Spleen (tissue), 7 donors: ENCODE data around the gene GPBP1.

Source experiments
- POLR2A ChIP-seq, 3 donors: fragments of 450-650 bp; IDR thresholded peaks; one replicate each; pipeline ENCODE4 v1.5.1; 2017; ENCODE audit warnings: antibody characterized with exemption in 3 of 3, mild to moderate bottlenecking in 1 of 3
- TF ChIP-seq, protein P1 (sequence below), 11 experiments: fragments of 200-600 bp in 7 of 11; fragments of 450-650 bp in 4 of 11; sonication (generic) in 4 of 11; IDR thresholded peaks in 8 of 11; conservative IDR thresholded peaks in 3 of 11; 1 replicate in 7 of 11; 2 replicates in 4 of 11; pipeline versions ENCODE4 v1.4.0 to v1.8.0; 2016 to 2021; ENCODE audit warnings: antibody characterized with exemption in 11 of 11, inconsistent platforms in 4 of 11, mild to moderate bottlenecking in 1 of 11
- donor health status: DM: no; HTN: no; CAD: no; lungs with moderate emphysema.
- donor health status: DM: no; HTN: no; CAD: no.
- donor health status: DM: no; HTN: no; CAD: no.

GRCh38 chr5:57176350-57176857, 2.5 kb downstream of the GPBP1 start:
- TF ChIP-seq, protein P1, sequence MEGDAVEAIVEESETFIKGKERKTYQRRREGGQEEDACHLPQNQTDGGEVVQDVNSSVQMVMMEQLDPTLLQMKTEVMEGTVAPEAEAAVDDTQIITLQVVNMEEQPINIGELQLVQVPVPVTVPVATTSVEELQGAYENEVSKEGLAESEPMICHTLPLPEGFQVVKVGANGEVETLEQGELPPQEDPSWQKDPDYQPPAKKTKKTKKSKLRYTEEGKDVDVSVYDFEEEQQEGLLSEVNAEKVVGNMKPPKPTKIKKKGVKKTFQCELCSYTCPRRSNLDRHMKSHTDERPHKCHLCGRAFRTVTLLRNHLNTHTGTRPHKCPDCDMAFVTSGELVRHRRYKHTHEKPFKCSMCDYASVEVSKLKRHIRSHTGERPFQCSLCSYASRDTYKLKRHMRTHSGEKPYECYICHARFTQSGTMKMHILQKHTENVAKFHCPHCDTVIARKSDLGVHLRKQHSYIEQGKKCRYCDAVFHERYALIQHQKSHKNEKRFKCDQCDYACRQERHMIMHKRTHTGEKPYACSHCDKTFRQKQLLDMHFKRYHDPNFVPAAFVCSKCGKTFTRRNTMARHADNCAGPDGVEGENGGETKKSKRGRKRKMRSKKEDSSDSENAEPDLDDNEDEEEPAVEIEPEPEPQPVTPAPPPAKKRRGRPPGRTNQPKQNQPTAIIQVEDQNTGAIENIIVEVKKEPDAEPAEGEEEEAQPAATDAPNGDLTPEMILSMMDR (IDR thresholded peaks at IDR 0.05 in 8 of 11, conservative IDR thresholded peaks at IDR 0.05 in 3 of 11) = no peak
- no peak for TF ChIP-seq POLR2A (IDR thresholded peaks at IDR 0.05)
